ENCODE results near the gene SYT5.

Gene SYT5

GRCh38 chr19:55196803-55197202, 16.7 kb upstream of the SYT5 start:
- DNase-seq (ENCODE audit: low spot score): no peak
- CTCF ChIA-PET: no interaction called here
- TF ChIP-seq, protein P1, sequence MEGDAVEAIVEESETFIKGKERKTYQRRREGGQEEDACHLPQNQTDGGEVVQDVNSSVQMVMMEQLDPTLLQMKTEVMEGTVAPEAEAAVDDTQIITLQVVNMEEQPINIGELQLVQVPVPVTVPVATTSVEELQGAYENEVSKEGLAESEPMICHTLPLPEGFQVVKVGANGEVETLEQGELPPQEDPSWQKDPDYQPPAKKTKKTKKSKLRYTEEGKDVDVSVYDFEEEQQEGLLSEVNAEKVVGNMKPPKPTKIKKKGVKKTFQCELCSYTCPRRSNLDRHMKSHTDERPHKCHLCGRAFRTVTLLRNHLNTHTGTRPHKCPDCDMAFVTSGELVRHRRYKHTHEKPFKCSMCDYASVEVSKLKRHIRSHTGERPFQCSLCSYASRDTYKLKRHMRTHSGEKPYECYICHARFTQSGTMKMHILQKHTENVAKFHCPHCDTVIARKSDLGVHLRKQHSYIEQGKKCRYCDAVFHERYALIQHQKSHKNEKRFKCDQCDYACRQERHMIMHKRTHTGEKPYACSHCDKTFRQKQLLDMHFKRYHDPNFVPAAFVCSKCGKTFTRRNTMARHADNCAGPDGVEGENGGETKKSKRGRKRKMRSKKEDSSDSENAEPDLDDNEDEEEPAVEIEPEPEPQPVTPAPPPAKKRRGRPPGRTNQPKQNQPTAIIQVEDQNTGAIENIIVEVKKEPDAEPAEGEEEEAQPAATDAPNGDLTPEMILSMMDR (conservative IDR thresholded peaks at IDR 0.05; ENCODE audit: low read depth): no peak
- POLR2A ChIA-PET (ENCODE audit: low non-redundant PET): no interaction called here
- H3K27ac ChIP-seq: peak overlapping the region; percentile 75

DNA sequence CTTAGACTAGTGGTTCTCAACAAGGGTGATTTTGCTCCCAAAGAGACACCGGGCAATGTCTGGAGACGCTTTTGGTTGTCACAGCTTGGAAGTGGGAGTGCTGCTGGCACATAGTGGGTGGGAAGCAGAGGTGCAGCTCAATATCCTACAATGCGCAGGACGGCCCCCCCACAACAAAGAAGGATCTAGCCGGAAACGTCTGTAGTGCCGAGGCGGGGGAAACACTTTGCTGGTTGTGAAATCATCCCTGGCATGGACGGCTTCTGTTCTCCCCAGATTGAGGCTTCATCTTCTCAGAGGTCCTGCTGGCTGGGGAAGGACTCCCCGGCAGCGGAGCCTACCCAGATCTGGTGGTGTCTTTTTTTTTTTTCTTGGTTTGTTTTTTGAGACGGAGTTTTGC, 13.4 kb upstream of the SYT5 start:
- TF ChIP-seq, protein P1 (conservative IDR thresholded peaks at IDR 0.05; ENCODE audit: low read depth): no peak
- POLR2A ChIA-PET (ENCODE audit: low non-redundant PET): interaction anchor here (0.7 kb wide), 1 partner anchor 113 kb away, joined by 3 read pairs; no protein-coding TSS in a partner anchor
- DNase-seq (ENCODE audit: low spot score): no peak
- CTCF ChIA-PET: no interaction called here
- H3K27ac ChIP-seq: peak overlapping the region; percentile 47

- TF ChIP-seq, protein P1 (conservative IDR thresholded peaks at IDR 0.05; ENCODE audit: low read depth): no peak
- ChIA-PET POLR2A (ENCODE audit: low non-redundant PET) (interaction anchor here (0.6 to 1.4 kb wide), 3 partner anchors 10 to 218 kb away, joined by 3 to 4 read pairs (median 3); partner anchors contain the start of genes PPP6R1 and SYT5), CTCF (interaction anchor here (0.8 to 0.9 kb wide), 2 partner anchors 8 to 229 kb away, joined by 3 read pairs; no protein-coding TSS in a partner anchor)
- H3K27ac ChIP-seq: peak overlapping the region; percentile 100
- peak; percentile 98 for DNase-seq (ENCODE audit: low spot score)
These were observed 9.3 kb upstream of the SYT5 start for GRCh38 chr19:55189403-55189835.

DNA sequence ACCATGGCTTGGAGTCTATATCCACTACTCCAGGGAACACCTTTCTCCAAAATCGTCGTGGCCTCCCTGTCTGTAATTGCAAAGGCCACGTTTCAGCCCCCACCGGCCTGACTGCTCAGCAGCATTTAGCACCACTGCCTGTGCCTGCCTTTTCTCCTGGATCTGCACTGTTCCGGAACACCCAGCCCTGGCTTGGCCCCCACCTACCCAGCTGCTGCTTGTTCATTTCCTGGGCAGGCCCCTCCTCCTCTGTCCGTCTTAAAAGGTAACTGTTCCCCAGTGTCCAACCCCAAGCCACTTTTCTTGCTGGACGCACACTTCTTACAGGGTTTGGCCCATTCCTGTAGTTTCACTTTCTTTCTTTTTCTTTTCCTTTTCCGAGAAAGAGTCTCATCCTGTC, 8.5 kb upstream of the SYT5 start:
- DNase-seq (ENCODE audit: low spot score): no peak
- ChIA-PET CTCF (interaction anchor here (0.9 kb wide), 1 partner anchor 9 kb away, joined by 3 read pairs; no protein-coding TSS in a partner anchor), POLR2A (ENCODE audit: low non-redundant PET) (interaction anchor here (1.0 to 1.4 kb wide), 2 partner anchors 9 to 218 kb away, joined by 3 to 4 read pairs; partner anchors contain the start of gene SYT5)
- TF ChIP-seq, protein P1 (conservative IDR thresholded peaks at IDR 0.05; ENCODE audit: low read depth): no peak
- peak overlapping the region; percentile 100 for H3K27ac ChIP-seq

DNA sequence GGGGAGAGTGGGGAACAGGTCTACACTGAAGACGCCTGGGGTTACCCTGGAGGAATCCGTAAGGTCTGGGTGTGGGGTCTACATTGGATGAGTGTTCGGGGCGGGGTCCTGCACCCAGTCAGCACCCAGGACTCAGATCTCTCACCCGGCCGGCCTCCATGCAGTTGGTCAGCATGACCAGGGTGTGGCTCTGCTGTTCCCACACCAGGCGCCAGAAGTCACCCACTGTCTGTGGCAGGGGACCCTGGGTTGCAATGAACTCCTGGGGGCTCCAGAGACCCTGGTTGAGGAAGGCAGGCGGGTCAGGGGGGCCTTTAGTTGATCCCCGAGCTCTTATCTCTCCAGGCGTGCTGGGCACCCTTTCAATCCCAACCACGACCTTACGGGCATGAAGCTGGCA, 6.0 kb upstream of the SYT5 start:
- ChIA-PET POLR2A (ENCODE audit: low non-redundant PET) (no interaction called here), CTCF (no interaction called here)
- TF ChIP-seq, protein P1 (conservative IDR thresholded peaks at IDR 0.05; ENCODE audit: low read depth): no peak
- H3K27ac ChIP-seq: peak overlapping the region; percentile 45
- DNase-seq (ENCODE audit: low spot score): no peak

GRCh38 chr19:55181740-55182139, 1.7 kb upstream of the SYT5 start:
- TF ChIP-seq, protein P1 (conservative IDR thresholded peaks at IDR 0.05; ENCODE audit: low read depth): no peak
- no peak for DNase-seq (ENCODE audit: low spot score)
- ChIA-PET POLR2A (ENCODE audit: low non-redundant PET) (no interaction called here), CTCF (interaction anchor here (0.6 kb wide), 1 partner anchor 285 kb away, joined by 3 read pairs; no protein-coding TSS in a partner anchor)
- no peak overlapping the region for H3K27ac ChIP-seq
